ENCODE measurements around the gene NRXN3.

- no peak for TF ChIP-seq EZH2phosphoT487 (IDR thresholded peaks at IDR 0.05; ENCODE audit: insufficient read depth, low read depth)
- TF ChIP-seq EZH2 (IDR thresholded peaks at IDR 0.05; ENCODE audit: insufficient read depth, poor library complexity, severe bottlenecking) = no peak
Observed at GRCh38 chr14:79274641-79275291, 1104.6 kb downstream of the NRXN3 start.
